AG04450 (cell line): ENCODE data around the gene OR10P1. TPM values are rescaled to one million over a fixed set of nuclear protein-coding genes. Genes with fewer than 3 reads are reported as not detected.
"Not testable (repeated sequence)": the region's sequence is repeated elsewhere in the genome, so short reads cannot be mapped to it uniquely, and the experiment has no call there.

Source experiments
- CTCF ChIA-PET: fragments of 300-600, 350-600 bp; formaldehyde crosslinking; extraction: SDS; loops from one replicate; lab custom pipeline; 2022; ENCODE audit warnings: antibody characterized with exemption, inconsistent platforms; lab: Charles Lee
- POLR2A ChIA-PET: fragments of 350-600 bp; formaldehyde crosslinking; extraction: SDS; loops from one replicate; lab custom pipeline; 2021; ENCODE audit warnings: antibody characterized with exemption, inconsistent platforms; lab: Yijun Ruan, JAX
- DNase-seq: peaks from one replicate; pipeline ENCODE4 v3.0.0-alpha.2; 2011; ENCODE audit warnings: low read depth, low spot score
- H3K27ac ChIP-seq: one replicate; pipeline ENCODE4 v1.5.1; 2012; ENCODE audit warnings: low read depth, low read length, control low read depth
- H3K27me3 ChIP-seq: one replicate; pipeline ENCODE4 v1.6.0; 2012; ENCODE audit warnings: low read length; ENCODE audit not compliant: control insufficient read depth, insufficient read depth
- H3K4me3 ChIP-seq: 2 replicates; pipeline ENCODE4 v1.5.1; 2011; ENCODE audit warnings: mild to moderate bottlenecking, low read depth, low read length, control low read depth
- H3K9me3 ChIP-seq: 2 replicates; pipeline ENCODE4 v1.5.1; 2012; ENCODE audit warnings: low read length; ENCODE audit not compliant: control insufficient read depth, insufficient read depth
- polyA minus RNA-seq: library from RNA; depleted of rRNA, polyadenylated mRNA; stranded (reverse); fragments of >200 nt; gene quantifications from 2 replicates; pipeline ENCODE4 v1.2.3, GENCODE V29; 2011; rRNA and poly(A)+ RNA removed
- polyA plus RNA-seq: library from polyadenylated mRNA; depleted of rRNA; stranded (reverse); fragments of >200 nt; gene quantifications from 2 replicates; pipeline ENCODE4 v1.2.3, GENCODE V29; 2011; rRNA removed
- TF ChIP-seq, protein P1 (sequence below): IDR thresholded peaks from 2 replicates; pipeline ENCODE4 v1.5.1; 2011; ENCODE audit warnings: low read depth, low read length, control low read depth, inconsistent platforms

The OR10P1 gene
- polyA plus RNA-seq (not detected in 2 replicates), polyA minus RNA-seq (not detected in 2 replicates)

GRCh38 chr12:55636853-55637252 lies at the start of gene OR10P1:
Gene OR10P1 (plus strand): TSS chr12:55636892. CDS start chr12:55636892, 0 bp downstream.
- H3K4me3 ChIP-seq = no peak within 1 kb of the TSS
- no peaks in the 10 kb centered on the region for H3K9me3 ChIP-seq
- peaks cover 28% of the 10 kb centered on the region for H3K27me3 ChIP-seq
- POLR2A ChIA-PET = no interaction called here
- DNase-seq = no peak
- no peak within 1 kb of the TSS for H3K27ac ChIP-seq
- CTCF ChIA-PET = interaction anchor here (1.1 kb wide), 1 partner anchor 20 kb away, joined by 4 read pairs; no protein-coding TSS in a partner anchor
- TF ChIP-seq, protein P1, sequence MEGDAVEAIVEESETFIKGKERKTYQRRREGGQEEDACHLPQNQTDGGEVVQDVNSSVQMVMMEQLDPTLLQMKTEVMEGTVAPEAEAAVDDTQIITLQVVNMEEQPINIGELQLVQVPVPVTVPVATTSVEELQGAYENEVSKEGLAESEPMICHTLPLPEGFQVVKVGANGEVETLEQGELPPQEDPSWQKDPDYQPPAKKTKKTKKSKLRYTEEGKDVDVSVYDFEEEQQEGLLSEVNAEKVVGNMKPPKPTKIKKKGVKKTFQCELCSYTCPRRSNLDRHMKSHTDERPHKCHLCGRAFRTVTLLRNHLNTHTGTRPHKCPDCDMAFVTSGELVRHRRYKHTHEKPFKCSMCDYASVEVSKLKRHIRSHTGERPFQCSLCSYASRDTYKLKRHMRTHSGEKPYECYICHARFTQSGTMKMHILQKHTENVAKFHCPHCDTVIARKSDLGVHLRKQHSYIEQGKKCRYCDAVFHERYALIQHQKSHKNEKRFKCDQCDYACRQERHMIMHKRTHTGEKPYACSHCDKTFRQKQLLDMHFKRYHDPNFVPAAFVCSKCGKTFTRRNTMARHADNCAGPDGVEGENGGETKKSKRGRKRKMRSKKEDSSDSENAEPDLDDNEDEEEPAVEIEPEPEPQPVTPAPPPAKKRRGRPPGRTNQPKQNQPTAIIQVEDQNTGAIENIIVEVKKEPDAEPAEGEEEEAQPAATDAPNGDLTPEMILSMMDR = no peak

GRCh38 chr12:55590152-55590551 lies 46.5 kb upstream of the OR10P1 start:
- H3K4me3 ChIP-seq, CTCF ChIA-PET, POLR2A ChIA-PET: not testable (repeated sequence)

GRCh38 chr12:55607821-55608594 lies 28.7 kb upstream of the OR10P1 start:
- H3K4me3 ChIP-seq = no peak overlapping the region
- CTCF ChIA-PET = interaction anchor here (2.8 kb wide), 1 partner anchor 11 kb away, joined by 16 read pairs; no protein-coding TSS in a partner anchor
- TF ChIP-seq, protein P1 = no peak
- H3K27ac ChIP-seq = no peak overlapping the region
- DNase-seq = no peak
- no peaks in the 10 kb centered on the region for H3K9me3 ChIP-seq
- POLR2A ChIA-PET = no interaction called here
- H3K27me3 ChIP-seq = peaks cover 6% of the 10 kb centered on the region

More at GRCh38 chr12:55590152-55590551, 46.5 kb upstream of the OR10P1 start:
- H3K27me3 ChIP-seq, H3K27ac ChIP-seq, H3K9me3 ChIP-seq, DNase-seq: not testable (repeated sequence)

DNA sequence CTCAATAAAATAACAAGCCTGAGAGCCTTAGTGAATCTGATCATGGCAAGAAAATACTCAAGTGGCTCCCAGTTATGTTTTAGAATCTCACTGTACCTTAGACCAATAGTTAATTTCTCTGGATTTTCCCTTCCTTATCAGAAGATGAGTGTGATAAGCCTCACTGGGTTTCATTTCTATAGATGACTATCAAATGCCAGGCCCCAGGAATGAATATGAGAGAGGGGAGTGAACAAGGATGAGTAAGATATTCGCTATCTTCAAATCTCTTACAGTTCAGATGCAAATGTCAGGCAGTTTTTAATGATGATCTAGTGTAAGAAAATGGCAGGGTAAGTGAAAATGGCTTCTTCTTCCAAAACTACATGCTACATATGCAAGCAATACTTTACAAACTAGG lies 26.1 kb upstream of the OR10P1 start:
- ChIA-PET CTCF (interaction anchor here (1.4 kb wide), 1 partner anchor 9 kb away, joined by 4 read pairs; no protein-coding TSS in a partner anchor), POLR2A (no interaction called here)
- no peak for DNase-seq
- Histone ChIP-seq H3K27ac (no peak overlapping the region), H3K9me3 (no peaks in the 10 kb centered on the region), H3K4me3 (no peak overlapping the region), H3K27me3 (peaks cover 6% of the 10 kb centered on the region)
- TF ChIP-seq, protein P1 = no peak

GRCh38 chr12:55612646-55613045 lies 24.0 kb upstream of the OR10P1 start:
- Histone ChIP-seq H3K4me3 (no peak overlapping the region), H3K27ac (no peak overlapping the region), H3K9me3 (peaks cover 4% of the 10 kb centered on the region), H3K27me3 (peaks cover 6% of the 10 kb centered on the region)
- TF ChIP-seq, protein P1 = no peak
- POLR2A ChIA-PET = no interaction called here
- no peak for DNase-seq
- CTCF ChIA-PET = no interaction called here
